Fibroblast of mammary gland (primary cell): ENCODE measurements around the gene JAGN1.

Experiments used
- DNase-seq: peaks from one replicate; pipeline ENCODE4 v3.0.0-alpha.2; 2010; ENCODE audit warnings: low read depth
- H3K4me3 ChIP-seq: 2 replicates; pipeline ENCODE4 v1.5.1; 2011; ENCODE audit warnings: low read depth, mild to moderate bottlenecking, low read length, moderate library complexity; ENCODE audit not compliant: control insufficient read depth
- TF ChIP-seq, protein P1 (sequence below): conservative IDR thresholded peaks from 2 replicates; pipeline ENCODE4 v1.5.1; 2011; ENCODE audit warnings: low read depth, low read length, inconsistent platforms; ENCODE audit not compliant: control insufficient read depth, insufficient read depth

JAGN1 gene

DNA sequence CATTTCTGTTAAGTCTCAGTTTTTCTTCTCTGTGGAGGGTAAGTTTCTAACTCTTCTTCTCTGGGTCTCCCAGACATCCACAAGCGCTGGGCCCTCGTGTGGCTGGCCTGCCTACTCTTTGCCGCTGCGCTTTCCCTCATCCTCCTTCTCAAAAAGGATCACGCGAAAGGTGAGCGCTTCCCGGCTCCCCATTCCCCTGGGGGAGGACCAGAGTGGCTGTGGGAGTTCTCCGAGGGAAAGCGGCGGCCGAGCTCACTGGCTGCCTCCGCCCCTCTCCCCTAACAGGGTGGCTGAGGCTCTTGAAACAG is 42.1 kb downstream of the JAGN1 start:
- no peak for DNase-seq
- TF ChIP-seq, protein P1, sequence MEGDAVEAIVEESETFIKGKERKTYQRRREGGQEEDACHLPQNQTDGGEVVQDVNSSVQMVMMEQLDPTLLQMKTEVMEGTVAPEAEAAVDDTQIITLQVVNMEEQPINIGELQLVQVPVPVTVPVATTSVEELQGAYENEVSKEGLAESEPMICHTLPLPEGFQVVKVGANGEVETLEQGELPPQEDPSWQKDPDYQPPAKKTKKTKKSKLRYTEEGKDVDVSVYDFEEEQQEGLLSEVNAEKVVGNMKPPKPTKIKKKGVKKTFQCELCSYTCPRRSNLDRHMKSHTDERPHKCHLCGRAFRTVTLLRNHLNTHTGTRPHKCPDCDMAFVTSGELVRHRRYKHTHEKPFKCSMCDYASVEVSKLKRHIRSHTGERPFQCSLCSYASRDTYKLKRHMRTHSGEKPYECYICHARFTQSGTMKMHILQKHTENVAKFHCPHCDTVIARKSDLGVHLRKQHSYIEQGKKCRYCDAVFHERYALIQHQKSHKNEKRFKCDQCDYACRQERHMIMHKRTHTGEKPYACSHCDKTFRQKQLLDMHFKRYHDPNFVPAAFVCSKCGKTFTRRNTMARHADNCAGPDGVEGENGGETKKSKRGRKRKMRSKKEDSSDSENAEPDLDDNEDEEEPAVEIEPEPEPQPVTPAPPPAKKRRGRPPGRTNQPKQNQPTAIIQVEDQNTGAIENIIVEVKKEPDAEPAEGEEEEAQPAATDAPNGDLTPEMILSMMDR = no peak
- peak overlapping the region; percentile 67 for H3K4me3 ChIP-seq

DNA sequence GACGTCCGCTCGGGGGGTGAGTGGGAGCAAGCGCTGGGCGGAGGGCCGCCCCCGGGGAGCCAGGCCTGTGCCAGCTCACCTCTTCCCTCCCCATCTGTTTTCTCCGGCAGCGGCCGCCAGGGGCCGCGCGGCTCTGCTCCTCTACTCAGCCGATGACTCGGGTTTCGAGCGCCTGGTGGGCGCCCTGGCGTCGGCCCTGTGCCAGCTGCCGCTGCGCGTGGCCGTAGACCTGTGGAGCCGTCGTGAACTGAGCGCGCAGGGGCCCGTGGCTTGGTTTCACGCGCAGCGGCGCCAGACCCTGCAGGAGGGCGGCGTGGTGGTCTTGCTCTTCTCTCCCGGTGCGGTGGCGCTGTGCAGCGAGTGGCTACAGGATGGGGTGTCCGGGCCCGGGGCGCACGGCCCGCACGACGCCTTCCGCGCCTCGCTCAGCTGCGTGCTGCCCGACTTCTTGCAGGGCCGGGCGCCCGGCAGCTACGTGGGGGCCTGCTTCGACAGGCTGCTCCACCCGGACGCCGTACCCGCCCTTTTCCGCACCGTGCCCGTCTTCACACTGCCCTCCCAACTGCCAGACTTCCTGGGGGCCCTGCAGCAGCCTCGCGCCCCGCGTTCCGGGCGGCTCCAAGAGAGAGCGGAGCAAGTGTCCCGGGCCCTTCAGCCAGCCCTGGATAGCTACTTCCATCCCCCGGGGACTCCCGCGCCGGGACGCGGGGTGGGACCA is 42.6 kb downstream of the JAGN1 start:
- TF ChIP-seq, protein P1 = peak; percentile 61
- H3K4me3 ChIP-seq = peak overlapping the region; percentile 67
- DNase-seq = peak; percentile 75

DNA sequence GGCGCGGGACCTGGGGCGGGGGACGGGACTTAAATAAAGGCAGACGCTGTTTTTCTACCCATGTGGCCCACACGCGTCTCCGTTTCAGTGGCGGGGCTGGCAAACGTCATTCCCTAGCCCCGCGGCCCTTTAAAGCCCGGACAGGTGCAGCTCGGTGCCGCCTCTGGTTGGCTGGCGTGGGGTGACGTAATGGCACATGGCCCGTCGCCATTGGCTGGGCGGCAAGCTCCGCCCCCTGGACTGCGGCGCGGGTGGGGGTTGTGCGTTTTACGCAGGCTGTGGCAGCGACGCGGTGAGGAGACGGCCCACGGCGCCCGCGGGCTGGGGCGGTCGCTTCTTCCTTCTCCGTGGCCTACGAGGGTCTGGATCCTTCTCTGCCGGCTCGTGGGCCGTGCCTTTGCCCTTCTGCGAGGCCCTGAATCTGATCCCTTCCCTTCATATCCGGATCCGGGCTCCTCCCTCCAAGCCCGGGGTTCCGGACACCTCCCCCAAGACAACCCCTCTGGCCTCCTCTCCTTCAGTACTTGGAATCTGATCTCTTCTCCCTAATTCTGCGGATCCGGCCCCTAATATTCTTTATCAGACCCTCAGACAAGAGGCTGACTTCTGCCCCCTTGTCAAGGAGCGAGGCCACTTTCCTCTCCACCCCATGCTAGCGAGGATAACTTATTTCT is 43.3 kb downstream of the JAGN1 start, which contains the start of gene CRELD1:
CRELD1 (plus strand) TSS at position 274 of the 674 bp plus-strand sequence. CDS start 605 bp downstream, outside the sequence.
- DNase-seq = peak; percentile 84
- TF ChIP-seq, protein P1 = no peak
- H3K4me3 ChIP-seq = peak within 1 kb of the TSS; percentile 67

DNA sequence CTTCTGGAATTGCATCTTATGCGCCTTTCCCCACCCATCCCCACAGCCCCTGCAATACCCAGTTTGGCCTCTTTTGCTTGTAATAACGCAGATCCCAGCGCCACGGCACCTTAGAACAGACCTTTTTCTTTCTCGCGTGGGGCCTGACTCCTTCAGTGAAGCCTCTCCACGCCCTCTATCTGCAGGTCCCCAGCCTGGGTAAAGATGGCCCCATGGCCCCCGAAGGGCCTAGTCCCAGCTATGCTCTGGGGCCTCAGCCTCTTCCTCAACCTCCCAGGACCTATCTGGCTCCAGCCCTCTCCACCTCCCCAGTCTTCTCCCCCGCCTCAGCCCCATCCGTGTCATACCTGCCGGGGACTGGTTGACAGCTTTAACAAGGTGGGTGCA is 43.8 kb downstream of the JAGN1 start:
- peak; percentile 26 for DNase-seq
- peak overlapping the region; percentile 67 for H3K4me3 ChIP-seq
- TF ChIP-seq, protein P1 = no peak

DNA sequence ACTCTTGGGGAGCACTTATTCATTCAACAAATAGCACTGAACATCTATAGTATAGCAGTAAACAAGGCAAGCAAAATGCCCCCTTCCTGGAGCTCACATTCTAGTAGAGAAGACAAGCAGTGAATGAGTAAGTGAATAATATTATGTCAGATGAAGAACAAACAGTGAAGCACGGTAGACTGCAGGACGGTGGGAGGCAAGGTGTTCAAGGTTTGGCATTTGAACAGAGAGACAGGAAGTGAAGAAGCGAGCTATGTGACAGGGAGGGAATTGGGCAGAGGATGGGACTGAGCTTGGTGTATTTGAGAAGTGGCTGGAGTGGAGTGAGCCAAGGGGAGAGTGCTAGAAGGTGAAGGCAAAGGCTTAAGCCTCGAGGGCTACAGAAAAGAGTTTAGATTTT is 44.6 kb downstream of the JAGN1 start:
- no peak overlapping the region for H3K4me3 ChIP-seq

DNA sequence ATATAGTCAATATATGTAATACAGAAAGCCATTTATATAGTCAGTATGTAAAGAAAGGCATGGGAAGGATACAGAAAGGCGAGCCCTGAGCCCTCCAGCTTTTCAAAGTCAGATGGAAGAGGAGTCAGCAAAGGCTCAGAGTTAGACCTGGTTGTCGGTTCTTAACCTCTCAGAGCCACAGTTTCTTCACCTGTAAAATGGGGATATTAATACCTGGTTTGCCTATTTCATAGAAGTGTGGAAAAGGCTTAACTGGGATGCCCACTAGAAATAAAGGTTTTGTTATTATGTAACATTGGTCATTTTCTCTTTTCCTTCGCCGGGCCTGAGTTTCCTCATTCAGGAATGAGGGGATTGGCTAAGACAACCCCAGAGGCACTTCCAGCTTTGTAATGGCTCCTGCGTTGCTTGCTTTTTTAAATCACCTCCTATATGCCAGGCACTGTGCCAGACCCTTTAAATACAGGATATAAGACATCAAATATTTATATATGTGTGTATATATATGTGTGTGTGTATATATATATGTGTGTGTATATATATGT is 45.6 kb downstream of the JAGN1 start:
- TF ChIP-seq, protein P1 = no peak
- DNase-seq = no peak
- H3K4me3 ChIP-seq = no peak overlapping the region

More for the DNA sequence above, 44.6 kb downstream of the JAGN1 start:
- DNase-seq = no peak
- TF ChIP-seq, protein P1 = no peak
